Measurements from ENCODE around the gene SCD5.
A peak's percentile ranks its signal among the peaks of the same experiment; 100 is the strongest.
"Not testable (repeated sequence)": the region's sequence is repeated elsewhere in the genome, so short reads cannot be mapped to it uniquely, and the experiment has no call there.

SCD5 gene

GRCh38 chr4:82798168-82799005 is at the start of gene SCD5:
Gene SCD5 (minus strand): TSS chr4:82798796. CDS start chr4:82798537, 259 bp downstream.
- peak; percentile 31 for DNase-seq (ENCODE audit: low read depth)
- peak within 1 kb of the TSS; percentile 71 for H3K4me3 ChIP-seq (ENCODE audit: low read depth, low read length)

- H3K4me3 ChIP-seq (ENCODE audit: low read depth, low read length), result no peak overlapping the region
- no peak for DNase-seq (ENCODE audit: low read depth)
These were observed 44.0 kb upstream of the SCD5 start for GRCh38 chr4:82842593-82842992.

GRCh38 chr4:82839624-82840023 is 41.0 kb upstream of the SCD5 start:
- H3K4me3 ChIP-seq (ENCODE audit: low read depth, low read length), result no peak overlapping the region
- DNase-seq (ENCODE audit: low read depth), result no peak

GRCh38 chr4:82833696-82834313 is 35.2 kb upstream of the SCD5 start:
- no peak overlapping the region for H3K4me3 ChIP-seq (ENCODE audit: low read depth, low read length)
- DNase-seq (ENCODE audit: low read depth), result peak; percentile 40

- DNase-seq (ENCODE audit: low read depth), result not testable (repeated sequence)
These were observed 34.5 kb upstream of the SCD5 start for GRCh38 chr4:82833060-82833459.

GRCh38 chr4:82825425-82825824 is 26.8 kb upstream of the SCD5 start:
- DNase-seq (ENCODE audit: low read depth), result no peak
- no peak overlapping the region for H3K4me3 ChIP-seq (ENCODE audit: low read depth, low read length)

More at GRCh38 chr4:82833060-82833459, 34.5 kb upstream of the SCD5 start:
- H3K4me3 ChIP-seq (ENCODE audit: low read depth, low read length), result not testable (repeated sequence)

GRCh38 chr4:82823062-82823461 is 24.5 kb upstream of the SCD5 start:
- no peak overlapping the region for H3K4me3 ChIP-seq (ENCODE audit: low read depth, low read length)
- no peak for DNase-seq (ENCODE audit: low read depth)

GRCh38 chr4:82820689-82821088 is 22.1 kb upstream of the SCD5 start:
- DNase-seq (ENCODE audit: low read depth), result no peak
- no peak overlapping the region for H3K4me3 ChIP-seq (ENCODE audit: low read depth, low read length)

- no peak overlapping the region for H3K4me3 ChIP-seq (ENCODE audit: low read depth, low read length)
- no peak for DNase-seq (ENCODE audit: low read depth)
These were observed 20.4 kb upstream of the SCD5 start for GRCh38 chr4:82818664-82819662.

- not testable (repeated sequence) for H3K4me3 ChIP-seq (ENCODE audit: low read depth, low read length); DNase-seq (ENCODE audit: low read depth)
These were observed 18.3 kb upstream of the SCD5 start for GRCh38 chr4:82816874-82817273.

- H3K4me3 ChIP-seq (ENCODE audit: low read depth, low read length), result no peak overlapping the region
- no peak for DNase-seq (ENCODE audit: low read depth)
These were observed 15.4 kb upstream of the SCD5 start for GRCh38 chr4:82814034-82814433.

GRCh38 chr4:82811838-82812341 is 13.3 kb upstream of the SCD5 start:
- H3K4me3 ChIP-seq (ENCODE audit: low read depth, low read length), result no peak overlapping the region
- no peak for DNase-seq (ENCODE audit: low read depth)

GRCh38 chr4:82811392-82811791 is 12.8 kb upstream of the SCD5 start:
- DNase-seq (ENCODE audit: low read depth), result no peak
- no peak overlapping the region for H3K4me3 ChIP-seq (ENCODE audit: low read depth, low read length)

- no peak for DNase-seq (ENCODE audit: low read depth)
- no peak overlapping the region for H3K4me3 ChIP-seq (ENCODE audit: low read depth, low read length)
These were observed 11.6 kb upstream of the SCD5 start for GRCh38 chr4:82810176-82810575.

- DNase-seq (ENCODE audit: low read depth), result no peak
- no peak overlapping the region for H3K4me3 ChIP-seq (ENCODE audit: low read depth, low read length)
These were observed 11.0 kb upstream of the SCD5 start for GRCh38 chr4:82809619-82810018.

GRCh38 chr4:82803746-82804145 is 5.2 kb upstream of the SCD5 start:
- no peak for DNase-seq (ENCODE audit: low read depth)

GRCh38 chr4:82802911-82803310 is 4.3 kb upstream of the SCD5 start:
- no peak for DNase-seq (ENCODE audit: low read depth)
- no peak overlapping the region for H3K4me3 ChIP-seq (ENCODE audit: low read depth, low read length)

More at GRCh38 chr4:82803746-82804145, 5.2 kb upstream of the SCD5 start:
- no peak overlapping the region for H3K4me3 ChIP-seq (ENCODE audit: low read depth, low read length)

GRCh38 chr4:82801910-82802521 is 3.4 kb upstream of the SCD5 start:
- no peak overlapping the region for H3K4me3 ChIP-seq (ENCODE audit: low read depth, low read length)
- no peak for DNase-seq (ENCODE audit: low read depth)

Data from skeletal muscle cell (primary cell).